Bronchial epithelial cell (primary cell): ENCODE results near the gene BUD13. TPM values are rescaled to one million over a fixed set of nuclear protein-coding genes. Genes with fewer than 3 reads are reported as not detected.
A peak's percentile ranks its signal among the peaks of the same experiment; 100 is the strongest.

Experiments
- DNase-seq: peaks from one replicate; pipeline ENCODE4 v3.0.0-alpha.2; 2010; ENCODE audit warnings: low read depth
- FAIRE-seq: peaks from 2 replicates; lab custom pipeline; 2011; peaks lifted over from hg19 to GRCh38; lab: Jason Lieb, UNC
- H3K27me3 ChIP-seq: 2 replicates; pipeline ENCODE4 v1.5.1; 2011; ENCODE audit warnings: low read length; ENCODE audit not compliant: control insufficient read depth, insufficient read depth
- H3K36me3 ChIP-seq: 2 replicates; pipeline ENCODE4 v1.5.1; 2011; ENCODE audit warnings: low read length; ENCODE audit not compliant: control insufficient read depth, insufficient read depth
- H3K4me3 ChIP-seq: 2 replicates; pipeline ENCODE4 v1.5.1; 2011; ENCODE audit warnings: mild to moderate bottlenecking, low read depth, low read length, control low read depth
- total RNA-seq: library from RNA; depleted of rRNA; stranded (reverse); fragments of >200 nt; gene quantifications from 2 replicates; pipeline ENCODE4 v1.2.1, GENCODE V29; 2014
- TF ChIP-seq, protein P1 (sequence below): IDR thresholded peaks from 2 replicates; pipeline ENCODE4 v1.5.1; 2011; ENCODE audit warnings: mild to moderate bottlenecking, moderate library complexity, low read length, control low read depth, inconsistent platforms; ENCODE audit not compliant: insufficient read depth, severe bottlenecking

BUD13 gene, protein sequence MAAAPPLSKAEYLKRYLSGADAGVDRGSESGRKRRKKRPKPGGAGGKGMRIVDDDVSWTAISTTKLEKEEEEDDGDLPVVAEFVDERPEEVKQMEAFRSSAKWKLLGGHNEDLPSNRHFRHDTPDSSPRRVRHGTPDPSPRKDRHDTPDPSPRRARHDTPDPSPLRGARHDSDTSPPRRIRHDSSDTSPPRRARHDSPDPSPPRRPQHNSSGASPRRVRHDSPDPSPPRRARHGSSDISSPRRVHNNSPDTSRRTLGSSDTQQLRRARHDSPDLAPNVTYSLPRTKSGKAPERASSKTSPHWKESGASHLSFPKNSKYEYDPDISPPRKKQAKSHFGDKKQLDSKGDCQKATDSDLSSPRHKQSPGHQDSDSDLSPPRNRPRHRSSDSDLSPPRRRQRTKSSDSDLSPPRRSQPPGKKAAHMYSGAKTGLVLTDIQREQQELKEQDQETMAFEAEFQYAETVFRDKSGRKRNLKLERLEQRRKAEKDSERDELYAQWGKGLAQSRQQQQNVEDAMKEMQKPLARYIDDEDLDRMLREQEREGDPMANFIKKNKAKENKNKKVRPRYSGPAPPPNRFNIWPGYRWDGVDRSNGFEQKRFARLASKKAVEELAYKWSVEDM
- 12.4 and 14.2 TPM in 2 replicates for total RNA-seq

DNA sequence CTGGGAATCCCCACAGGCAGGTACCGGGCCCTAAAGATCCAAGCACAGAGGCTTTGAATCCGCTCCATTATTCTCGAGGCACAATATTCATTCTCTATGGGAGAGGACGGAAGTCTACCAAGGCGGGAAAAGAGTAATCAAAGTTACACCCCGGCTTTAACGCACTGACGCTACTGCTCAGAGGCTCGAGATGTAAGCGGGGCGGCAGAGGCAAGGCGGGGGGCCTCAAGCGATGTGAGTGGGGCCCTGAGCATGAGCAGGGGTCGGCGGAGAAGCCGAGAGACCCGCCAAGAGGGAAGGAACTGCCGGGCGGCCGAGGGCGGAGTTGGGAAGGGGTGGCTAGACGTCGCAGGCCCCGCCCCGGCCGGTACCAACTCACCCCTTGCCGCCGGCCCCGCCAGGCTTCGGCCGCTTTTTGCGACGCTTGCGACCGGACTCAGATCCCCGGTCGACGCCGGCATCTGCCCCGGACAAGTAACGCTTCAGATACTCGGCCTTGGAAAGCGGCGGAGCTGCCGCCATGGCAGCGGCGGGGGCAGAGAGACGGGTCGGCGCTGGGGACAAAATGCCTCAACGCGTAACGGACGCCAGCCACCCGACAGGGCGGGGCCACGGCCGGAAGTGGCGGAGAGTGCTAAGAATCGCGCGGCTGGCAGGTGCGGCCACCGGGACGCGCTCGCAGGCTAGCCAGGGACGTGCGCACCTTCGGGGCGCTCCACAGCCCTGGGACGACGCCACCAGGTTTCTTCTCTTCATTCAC is at the start of gene BUD13:
BUD13 (minus strand) TSS at position 545 of the 760 bp plus-strand sequence; CDS start at position 522, 23 bp downstream.
- DNase-seq = peak; percentile 67
- no peak for FAIRE-seq

DNA sequence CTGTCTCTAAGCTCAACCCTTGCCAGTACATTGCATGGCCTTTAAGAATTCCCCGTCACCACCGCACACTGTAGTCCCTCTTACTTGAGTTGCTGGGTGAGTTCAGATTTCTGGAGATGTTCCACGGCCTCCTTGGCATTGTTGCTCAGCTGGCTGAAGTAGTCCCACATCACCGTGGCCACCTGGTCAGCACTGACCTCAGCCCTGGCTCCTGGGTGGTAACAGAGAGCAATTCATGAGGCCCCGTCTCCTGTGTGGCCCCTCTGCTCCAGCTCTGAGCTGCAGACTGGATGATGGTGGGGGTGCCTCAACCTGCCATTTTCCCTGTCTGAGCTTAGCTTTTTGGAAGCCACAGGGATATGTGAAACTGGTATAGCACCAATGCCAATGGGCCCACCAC is 49.8 kb upstream of the BUD13 start:
- H3K4me3 ChIP-seq = no peak overlapping the region
- no peak for DNase-seq
- no peaks in the 10 kb centered on the region for H3K27me3 ChIP-seq
- TF ChIP-seq, protein P1, sequence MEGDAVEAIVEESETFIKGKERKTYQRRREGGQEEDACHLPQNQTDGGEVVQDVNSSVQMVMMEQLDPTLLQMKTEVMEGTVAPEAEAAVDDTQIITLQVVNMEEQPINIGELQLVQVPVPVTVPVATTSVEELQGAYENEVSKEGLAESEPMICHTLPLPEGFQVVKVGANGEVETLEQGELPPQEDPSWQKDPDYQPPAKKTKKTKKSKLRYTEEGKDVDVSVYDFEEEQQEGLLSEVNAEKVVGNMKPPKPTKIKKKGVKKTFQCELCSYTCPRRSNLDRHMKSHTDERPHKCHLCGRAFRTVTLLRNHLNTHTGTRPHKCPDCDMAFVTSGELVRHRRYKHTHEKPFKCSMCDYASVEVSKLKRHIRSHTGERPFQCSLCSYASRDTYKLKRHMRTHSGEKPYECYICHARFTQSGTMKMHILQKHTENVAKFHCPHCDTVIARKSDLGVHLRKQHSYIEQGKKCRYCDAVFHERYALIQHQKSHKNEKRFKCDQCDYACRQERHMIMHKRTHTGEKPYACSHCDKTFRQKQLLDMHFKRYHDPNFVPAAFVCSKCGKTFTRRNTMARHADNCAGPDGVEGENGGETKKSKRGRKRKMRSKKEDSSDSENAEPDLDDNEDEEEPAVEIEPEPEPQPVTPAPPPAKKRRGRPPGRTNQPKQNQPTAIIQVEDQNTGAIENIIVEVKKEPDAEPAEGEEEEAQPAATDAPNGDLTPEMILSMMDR = no peak
- no peak for FAIRE-seq
- no peaks in the 10 kb centered on the region for H3K36me3 ChIP-seq

More for the DNA sequence above, at the start of gene BUD13:
- TF ChIP-seq, protein P1 = no peak
- Histone ChIP-seq H3K27me3 (no peaks in the 10 kb centered on the region), H3K36me3 (peaks cover 2% of the 10 kb centered on the region), H3K4me3 (peak within 1 kb of the TSS; percentile 70)

DNA sequence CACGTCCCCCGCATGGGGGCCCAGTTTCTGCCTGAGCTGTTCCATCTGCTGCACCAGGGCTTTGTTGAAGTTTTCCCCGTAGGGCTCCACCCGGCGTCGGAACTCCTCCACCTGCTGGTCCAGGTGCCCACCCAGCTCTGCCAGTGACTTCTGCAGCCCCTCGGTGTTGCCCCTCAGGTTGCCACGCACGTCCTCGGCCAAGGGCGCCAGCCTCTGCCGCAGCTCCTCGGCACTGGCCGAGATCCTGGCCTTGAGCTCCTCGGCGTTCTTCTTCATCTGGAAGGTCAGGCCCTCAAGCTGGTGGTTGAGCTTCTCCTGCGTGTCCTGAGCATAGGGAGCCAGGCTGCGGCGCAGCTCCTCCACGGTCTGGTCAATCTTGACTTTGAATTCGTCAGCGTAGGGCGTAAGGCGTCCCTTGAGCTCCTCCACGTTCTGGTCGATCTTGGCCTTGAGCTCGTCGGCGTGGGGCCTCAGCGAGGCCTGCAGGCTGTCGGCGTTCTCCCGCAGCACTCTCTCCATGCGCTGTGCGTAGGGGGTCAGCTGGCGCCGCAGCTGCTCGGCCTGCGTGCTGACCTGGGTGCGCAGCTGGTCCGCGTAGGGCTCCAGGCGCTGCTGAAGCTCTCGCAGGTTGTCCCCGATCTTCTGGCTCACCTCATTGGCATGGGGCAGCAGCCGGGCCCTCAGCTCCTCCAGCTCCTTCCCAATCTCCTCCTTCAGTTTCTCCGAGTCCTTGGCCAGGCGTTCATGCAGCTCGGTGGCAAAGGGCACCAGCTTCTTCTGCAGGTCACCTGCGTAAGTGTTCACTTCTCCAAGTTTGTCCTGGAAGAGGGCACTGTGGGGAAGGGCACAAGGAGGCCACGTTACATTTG is 48.5 kb upstream of the BUD13 start:
- Histone ChIP-seq H3K27me3 (no peaks in the 10 kb centered on the region), H3K4me3 (no peak overlapping the region), H3K36me3 (no peaks in the 10 kb centered on the region)
- DNase-seq = no peak
- no peak for FAIRE-seq
- TF ChIP-seq, protein P1 = no peak

DNA sequence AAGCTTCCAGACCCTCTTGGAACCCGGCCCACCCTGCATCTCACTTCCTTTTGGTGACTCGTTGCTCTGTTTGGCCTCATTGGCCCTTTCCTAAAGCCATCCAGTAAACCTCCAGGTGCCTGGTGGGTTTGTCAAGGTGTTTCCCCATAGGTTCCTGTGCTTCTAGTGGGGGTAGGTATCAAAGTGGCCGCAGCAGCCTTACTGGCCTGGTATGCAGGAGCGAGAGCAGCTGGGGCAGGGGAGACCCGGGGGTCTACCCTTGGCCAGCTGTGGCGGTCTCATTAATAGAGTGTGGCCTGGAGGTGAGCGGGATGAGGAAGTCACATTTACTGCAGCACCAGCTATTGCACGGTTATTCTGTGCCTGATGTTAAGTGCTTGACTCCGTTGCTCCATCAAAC is 46.3 kb upstream of the BUD13 start:
- Histone ChIP-seq H3K36me3 (no peaks in the 10 kb centered on the region), H3K4me3 (no peak overlapping the region), H3K27me3 (no peaks in the 10 kb centered on the region)
- DNase-seq (no peak), FAIRE-seq (no peak)
- TF ChIP-seq, protein P1 = no peak

DNA sequence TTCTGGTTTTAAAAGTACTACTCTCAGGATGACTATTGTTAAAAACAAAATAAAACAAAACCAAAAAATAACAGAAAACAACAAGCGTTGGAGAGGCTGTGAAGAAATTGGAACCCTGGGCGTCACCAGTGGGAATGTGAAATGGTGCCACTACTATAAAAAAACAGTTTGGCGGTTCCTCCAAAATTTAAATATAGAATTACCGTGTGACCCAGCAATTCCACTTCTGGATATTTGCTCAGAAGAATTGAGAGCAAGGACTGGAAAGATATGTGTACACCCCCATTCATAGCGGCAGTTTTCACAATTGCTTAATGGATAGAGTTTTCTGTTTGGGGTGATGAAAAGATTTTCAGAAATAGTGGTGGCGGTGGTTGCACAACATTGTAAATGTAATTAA is 41.7 kb upstream of the BUD13 start:
- TF ChIP-seq, protein P1 = no peak
- no peaks in the 10 kb centered on the region for H3K27me3 ChIP-seq
- no peaks in the 10 kb centered on the region for H3K36me3 ChIP-seq
- DNase-seq = no peak
- FAIRE-seq = no peak
- H3K4me3 ChIP-seq = no peak overlapping the region
